Stimulated activated CD4-positive, alpha-beta T cell treated with anti-CD3 and anti-CD28 coated beads, Interleukin-12 subunit alpha, Interleukin-12 subunit beta, amount 100 ng/mL, for 4 hours (primary cell): ENCODE measurements around the gene XPR1.
"Not testable (repeated sequence)": the region's sequence is repeated elsewhere in the genome, so short reads cannot be mapped to it uniquely, and the experiment has no call there.

Experiments
- DNase-seq: peaks from one replicate; pipeline ENCODE4 v3.0.0-alpha.2; 2020

Gene XPR1

GRCh38 chr1:180644526-180645192, 12.8 kb downstream of the XPR1 start:
- no peak for DNase-seq

GRCh38 chr1:180645261-180645660, 13.4 kb downstream of the XPR1 start:
- not testable (repeated sequence) for DNase-seq

- no peak for DNase-seq
These were observed 14.3 kb downstream of the XPR1 start for GRCh38 chr1:180646093-180646492.

GRCh38 chr1:180646547-180646946, 14.7 kb downstream of the XPR1 start:
- DNase-seq, result no peak

GRCh38 chr1:180652792-180653191, 21.0 kb downstream of the XPR1 start:
- no peak for DNase-seq

GRCh38 chr1:180662709-180663108, 30.9 kb downstream of the XPR1 start:
- DNase-seq, result no peak

GRCh38 chr1:180670681-180671080, 38.9 kb downstream of the XPR1 start:
- DNase-seq, result no peak

- DNase-seq, result no peak
These were observed 40.3 kb downstream of the XPR1 start for GRCh38 chr1:180672105-180672504.

- no peak for DNase-seq
These were observed 40.7 kb downstream of the XPR1 start for GRCh38 chr1:180672505-180672904.

- no peak for DNase-seq
These were observed 43.0 kb downstream of the XPR1 start for GRCh38 chr1:180674603-180675530.

- no peak for DNase-seq
These were observed 43.8 kb downstream of the XPR1 start for GRCh38 chr1:180675586-180675985.

GRCh38 chr1:180680558-180681144, 48.8 kb downstream of the XPR1 start:
- no peak for DNase-seq

- not testable (repeated sequence) for DNase-seq
These were observed 51.3 kb downstream of the XPR1 start for GRCh38 chr1:180683117-180683516.

- no peak for DNase-seq
These were observed 59.6 kb downstream of the XPR1 start for GRCh38 chr1:180691322-180691913.

- DNase-seq, result no peak
These were observed 61.9 kb downstream of the XPR1 start for GRCh38 chr1:180693564-180694244.

GRCh38 chr1:180695282-180695681, 63.5 kb downstream of the XPR1 start:
- DNase-seq, result no peak

- no peak for DNase-seq
These were observed 64.5 kb downstream of the XPR1 start for GRCh38 chr1:180696361-180696760.

- DNase-seq, result no peak
These were observed 66.8 kb downstream of the XPR1 start for GRCh38 chr1:180698580-180698979.

- DNase-seq, result not testable (repeated sequence)
These were observed 70.6 kb downstream of the XPR1 start for GRCh38 chr1:180702376-180702775.

- DNase-seq, result not testable (repeated sequence)
These were observed 78.9 kb downstream of the XPR1 start for GRCh38 chr1:180710746-180711145.

GRCh38 chr1:180711260-180711659, 79.4 kb downstream of the XPR1 start:
- DNase-seq, result not testable (repeated sequence)

GRCh38 chr1:180720753-180721152, 88.9 kb downstream of the XPR1 start:
- no peak for DNase-seq

- no peak for DNase-seq
These were observed 90.8 kb downstream of the XPR1 start for GRCh38 chr1:180722586-180722985.
